A673 (cell line): ENCODE measurements around the gene NIN. TPM values are rescaled to one million over a fixed set of nuclear protein-coding genes. Genes with fewer than 3 reads are reported as not detected.

ENCODE experiments used
- BruUV-seq: library from RNA; stranded (reverse); fragments of 400-500 nt; replicated peaks from 2 replicates; lab custom pipeline; 2021; lab: Mats Ljungman, UMichigan
- CTCF ChIA-PET: fragments of 300-600 bp; sonication (Branson Sonifier 250); formaldehyde crosslinking; loops from one replicate; lab custom pipeline; 2022; ENCODE audit warnings: antibody characterized with exemption; lab: Charles Lee
- POLR2A ChIA-PET: fragments of 300-600 bp; sonication (Branson Sonifier 250); formaldehyde crosslinking; loops from one replicate; lab custom pipeline; 2022; ENCODE audit warnings: antibody characterized with exemption; ENCODE audit not compliant: low non-redundant PET; lab: Charles Lee
- DNase-seq: peaks from one replicate; pipeline ENCODE4 v3.0.0-alpha.2; 2015; ENCODE audit warnings: low spot score
- H3K27ac ChIP-seq: fragments of 200-600 bp; sonication (generic); 2 replicates; pipeline ENCODE4 v1.5.1; 2016; ENCODE audit warnings: mixed run types, low read depth, mild to moderate bottlenecking, mixed read lengths, antibody characterized with exemption, low read length; ENCODE audit not compliant: poor library complexity, severe bottlenecking
- H3K27me3 ChIP-seq: fragments of 200-600 bp; sonication (generic); replicated peaks from 2 replicates; pipeline ENCODE4 v1.6.1; 2017; ENCODE audit warnings: mixed run types, low read depth, mild to moderate bottlenecking, mixed read lengths, antibody characterized with exemption, low read length; ENCODE audit not compliant: insufficient read depth, poor library complexity
- H3K36me3 ChIP-seq: fragments of 200-600 bp; sonication (generic); 2 replicates; pipeline ENCODE4 v1.6.1; 2016; ENCODE audit warnings: mixed run types, mild to moderate bottlenecking, mixed read lengths, antibody characterized with exemption, low read length; ENCODE audit not compliant: insufficient read depth, poor library complexity, severe bottlenecking
- H3K4me1 ChIP-seq: fragments of 200-600 bp; sonication (generic); 2 replicates; pipeline ENCODE4 v1.6.1; 2017; ENCODE audit warnings: mixed run types, mild to moderate bottlenecking, mixed read lengths, antibody characterized with exemption, low read length; ENCODE audit not compliant: insufficient read depth, poor library complexity, severe bottlenecking
- H3K4me3 ChIP-seq: fragments of 200-600 bp; sonication (generic); 2 replicates; pipeline ENCODE4 v1.5.1; 2016; ENCODE audit warnings: low read depth, mixed run types, mild to moderate bottlenecking, mixed read lengths, low read length; ENCODE audit not compliant: poor library complexity, severe bottlenecking
- H3K9me3 ChIP-seq: fragments of 200-600 bp; sonication (generic); 2 replicates; pipeline ENCODE4 v1.6.1; 2016; ENCODE audit warnings: mixed run types, low read depth, mild to moderate bottlenecking, mixed read lengths, antibody characterized with exemption, low read length; ENCODE audit not compliant: poor library complexity, severe bottlenecking
- CTCF ChIP-seq: fragments of 300-800, 200-600 bp; sonication (generic); conservative IDR thresholded peaks from 2 replicates; pipeline ENCODE4 v1.5.1; 2017; ENCODE audit warnings: low read depth, mild to moderate bottlenecking, antibody characterized with exemption, low read length, moderate library complexity, mixed read lengths
- EZH2 ChIP-seq: fragments of 200-600 bp; sonication (generic); IDR thresholded peaks from 2 replicates; pipeline ENCODE4 v1.6.1; 2017; ENCODE audit warnings: borderline replicate concordance, low read depth, mild to moderate bottlenecking, mixed read lengths, antibody characterized with exemption, low read length; ENCODE audit not compliant: poor library complexity, severe bottlenecking
- intact Hi-C: fragments of 100-400 bp; cut with micrococcal nuclease; formaldehyde crosslinking; loops from one replicate; pipeline ENCODE4 v1.10.0; 2022; ENCODE audit not compliant: unreplicated experiment
- total RNA-seq: library from RNA; stranded (reverse); gene quantifications from 2 replicates; pipeline ENCODE4 v1.2.3, GENCODE V29; 2021

NIN gene
- total RNA-seq, 1 experiment from 2014 or later, result 63.5 TPM

GRCh38 chr14:50860478-50861086 is 29.6 kb upstream of the NIN start:
- Histone ChIP-seq H3K36me3 (no peaks in the 10 kb centered on the region), H3K4me3 (peak overlapping the region; percentile 49), H3K27ac (peak overlapping the region; percentile 20), H3K9me3 (no peaks in the 10 kb centered on the region), H3K27me3 (no peaks in the 10 kb centered on the region), H3K4me1 (no peaks in the 10 kb centered on the region)
- CTCF ChIA-PET, result interaction anchor here (0.5 to 1.2 kb wide), 13 partner anchors 10 to 1707 kb away, joined by 3 to 6 read pairs (median 4); no protein-coding TSS in a partner anchor
- no TSS peak for BruUV-seq
- POLR2A ChIA-PET, result interaction anchor here (0.6 kb wide), 1 partner anchor 249 kb away, joined by 11 read pairs; no protein-coding TSS in a partner anchor
- peak; percentile 91 for DNase-seq
- intact Hi-C loops, result loop anchor here (1.0 kb wide), 2 partner anchors 260 to 317 kb away; no protein-coding TSS in a partner anchor
- peak; percentile 76 for TF ChIP-seq CTCF
- no peak for TF ChIP-seq EZH2

DNA sequence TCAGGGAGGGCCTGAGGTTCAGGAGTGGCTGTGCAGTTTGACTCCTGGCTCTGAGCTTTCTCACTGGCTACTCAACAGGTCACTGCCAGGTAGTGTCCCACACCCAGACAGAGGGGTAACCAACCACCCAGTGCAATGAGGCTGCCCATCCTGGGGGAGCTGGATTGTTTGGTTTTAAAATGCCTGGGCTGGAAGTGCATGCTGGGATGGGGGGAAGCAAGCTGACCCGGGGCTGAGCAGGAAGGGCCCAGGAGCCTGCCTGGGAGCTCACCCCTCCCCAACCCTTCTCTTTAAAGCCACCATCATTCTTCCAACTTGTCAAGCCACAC is 28.3 kb upstream of the NIN start:
- CTCF ChIA-PET, result interaction anchor here (0.6 to 1.2 kb wide), 3 partner anchors 85 to 402 kb away, joined by 4 to 6 read pairs (median 5); no protein-coding TSS in a partner anchor
- POLR2A ChIA-PET, result no interaction called here
- TF ChIP-seq EZH2 (no peak), CTCF (no peak)
- H3K9me3 ChIP-seq, result no peaks in the 10 kb centered on the region
- BruUV-seq, result no TSS peak
- H3K4me1 ChIP-seq, result no peaks in the 10 kb centered on the region
- DNase-seq, result no peak
- peak overlapping the region; percentile 49 for H3K4me3 ChIP-seq
- intact Hi-C loops, result no loop called here
- no peak overlapping the region for H3K27ac ChIP-seq
- no peaks in the 10 kb centered on the region for H3K36me3 ChIP-seq
- H3K27me3 ChIP-seq, result no peaks in the 10 kb centered on the region

- H3K27ac ChIP-seq, result no peak overlapping the region
- BruUV-seq, result no TSS peak
- POLR2A ChIA-PET, result no interaction called here
- no peaks in the 10 kb centered on the region for H3K9me3 ChIP-seq
- no peaks in the 10 kb centered on the region for H3K27me3 ChIP-seq
- no peak for DNase-seq
- H3K36me3 ChIP-seq, result no peaks in the 10 kb centered on the region
- CTCF ChIA-PET, result no interaction called here
- intact Hi-C loops, result no loop called here
- TF ChIP-seq EZH2, result no peak
- no peak for TF ChIP-seq CTCF
- H3K4me1 ChIP-seq, result no peaks in the 10 kb centered on the region
- no peak overlapping the region for H3K4me3 ChIP-seq
Observed at GRCh38 chr14:50856660-50857059, 25.7 kb upstream of the NIN start.
